CD14-positive monocyte (primary cell): ENCODE measurements around the gene SNRNP200. TPM values are rescaled to one million over a fixed set of nuclear protein-coding genes. Genes with fewer than 3 reads are reported as not detected.
A peak's percentile ranks its signal among the peaks of the same experiment; 100 is the strongest.

Source experiments
- DNase-seq, 3 donors: peaks; one replicate each; pipeline ENCODE4 v3.0.0-alpha.2; 2011 to 2022
- H2AFZ ChIP-seq: 2 replicates; pipeline ENCODE4 v1.6.0; 2012; ENCODE audit warnings: mild to moderate bottlenecking, low read depth, low read length, inconsistent platforms; ENCODE audit not compliant: insufficient read depth, poor library complexity, severe bottlenecking
- H3K27ac ChIP-seq, 2 donors: 1 replicate in 1 of 2; 2 replicates in 1 of 2; pipeline ENCODE4 v1.5.1; 2012 to 2013; ENCODE audit warnings: low read length in 2 of 2, control low read depth in 1 of 2, inconsistent platforms in 1 of 2, low read depth in 1 of 2, mild to moderate bottlenecking in 1 of 2
- H3K27me3 ChIP-seq, 2 donors: one replicate each; pipeline versions ENCODE4 v1.6.0 to v1.6.1; 2011 to 2013; ENCODE audit warnings: low read length in 2 of 2; ENCODE audit not compliant: control insufficient read depth in 2 of 2, insufficient read depth in 2 of 2
- H3K36me3 ChIP-seq, 2 donors: replicated peaks in 1 of 2; 1 replicate in 1 of 2; 2 replicates in 1 of 2; pipeline versions ENCODE4 v1.5.1 to v1.6.1; 2012 to 2013; ENCODE audit warnings: low read length in 2 of 2, control low read depth in 1 of 2, inconsistent platforms in 1 of 2, mild to moderate bottlenecking in 1 of 2; ENCODE audit not compliant: insufficient read depth in 2 of 2, control insufficient read depth in 1 of 2
- H3K4me1 ChIP-seq, 2 donors: 1 replicate in 1 of 2; 2 replicates in 1 of 2; pipeline versions ENCODE4 v1.5.1 to v1.6.1; 2012 to 2013; ENCODE audit warnings: low read length in 2 of 2, control low read depth in 1 of 2, inconsistent platforms in 1 of 2, mild to moderate bottlenecking in 1 of 2, moderate library complexity in 1 of 2; ENCODE audit not compliant: insufficient read depth in 2 of 2, control insufficient read depth in 1 of 2
- H3K4me2 ChIP-seq: replicated peaks from 2 replicates; pipeline ENCODE3; 2012; ENCODE audit warnings: low read length, moderate library complexity, mild to moderate bottlenecking; ENCODE audit not compliant: poor library complexity, severe bottlenecking; ENCODE audit errors: extremely low read depth
- H3K4me3 ChIP-seq, 3 experiments: fragments of 200-600 bp in 1 of 3; sonication (generic) in 1 of 3; replicated peaks in 1 of 3; 1 replicate in 2 of 3; 2 replicates in 1 of 3; pipeline ENCODE4 v1.5.1; 2011 to 2013; ENCODE audit warnings: low read length in 3 of 3, mild to moderate bottlenecking in 3 of 3, control low read depth in 2 of 3, low read depth in 2 of 3, inconsistent platforms in 1 of 3, moderate library complexity in 1 of 3
- H3K79me2 ChIP-seq: 2 replicates; pipeline ENCODE4 v1.6.0; 2012; ENCODE audit warnings: mild to moderate bottlenecking, control low read depth, inconsistent platforms, low read length, moderate library complexity; ENCODE audit not compliant: insufficient read depth
- H3K9ac ChIP-seq: 2 replicates; pipeline ENCODE4 v1.6.0; 2017; ENCODE audit warnings: low read length, mild to moderate bottlenecking; ENCODE audit not compliant: insufficient read depth, poor library complexity, severe bottlenecking
- H3K9me3 ChIP-seq, 2 donors: replicated peaks in 1 of 2; 1 replicate in 1 of 2; 2 replicates in 1 of 2; pipeline versions ENCODE4 v1.5.1 to v1.6.1; 2012 to 2013; ENCODE audit warnings: low read length in 2 of 2, control low read depth in 1 of 2; ENCODE audit not compliant: control insufficient read depth in 1 of 2, insufficient read depth in 1 of 2
- H4K20me1 ChIP-seq: 2 replicates; pipeline ENCODE4 v1.6.0; 2012; ENCODE audit warnings: mild to moderate bottlenecking, low read length, control low read depth, moderate library complexity; ENCODE audit not compliant: insufficient read depth
- H3K27ac Mint-ChIP-seq, 7 donors: one replicate each; pipeline ENCODE4 v1.8.0; 2020; ENCODE audit warnings: mild to moderate bottlenecking in 7 of 7, mixed read lengths in 7 of 7, moderate library complexity in 6 of 7, inconsistent platforms in 2 of 7
- H3K27me3 Mint-ChIP-seq, 3 donors: one replicate each; pipeline ENCODE4 v1.8.0; 2021 to 2022; ENCODE audit warnings: low read depth in 3 of 3, mild to moderate bottlenecking in 3 of 3, mixed read lengths in 3 of 3, moderate library complexity in 3 of 3, inconsistent platforms in 1 of 3
- H3K36me3 Mint-ChIP-seq, 2 donors: one replicate each; pipeline ENCODE4 v1.8.0; 2020; ENCODE audit warnings: mixed read lengths in 2 of 2, inconsistent platforms in 1 of 2, mild to moderate bottlenecking in 1 of 2
- H3K4me1 Mint-ChIP-seq: one replicate; pipeline ENCODE4 v1.8.0; 2020; ENCODE audit warnings: mild to moderate bottlenecking, mixed read lengths
- H3K4me3 Mint-ChIP-seq, 2 donors: one replicate each; pipeline ENCODE4 v1.8.0; 2020; ENCODE audit warnings: mild to moderate bottlenecking in 2 of 2, mixed read lengths in 2 of 2, moderate library complexity in 1 of 2
- H3K9me3 Mint-ChIP-seq, 7 donors: one replicate each; pipeline ENCODE4 v1.8.0; 2020 to 2022; ENCODE audit warnings: mixed read lengths in 7 of 7, mild to moderate bottlenecking in 6 of 7, moderate library complexity in 6 of 7, inconsistent platforms in 2 of 7
- CTCF ChIP-seq: fragments of 200-600 bp; IDR thresholded peaks from one replicate; pipeline ENCODE4 v1.8.0; 2022; ENCODE audit warnings: antibody characterized with exemption, mild to moderate bottlenecking
- WGBS: methylation state at CpG from one replicate; pipeline ENCODE4 v1.1.5; 2013; ENCODE audit warnings: missing lambda C conversion rate; ENCODE audit not compliant: insufficient coverage; 5-methylcytosine and 5-hydroxymethylcytosine counted together
- intact Hi-C, 2 donors: fragments of 100-400 bp; cut with micrococcal nuclease; formaldehyde crosslinking; loops; one replicate each; pipeline versions ENCODE4 v1.15.0 to v1.15.1; 2023
- polyA plus RNA-seq, 3 donors: library from polyadenylated mRNA; depleted of rRNA in 1 of 3; unstranded in 2 of 3; stranded (reverse) in 1 of 3; fragments of 300-500 nt in 2 of 3; fragments of >200 nt in 1 of 3; fragmentation: Illumina TruSeq in 2 of 3; gene quantifications; 1 replicate in 2 of 3; 2 replicates in 1 of 3; pipeline ENCODE4 v1.2.3, GENCODE V29; 2012 to 2021

The SNRNP200 gene
- polyA plus RNA-seq, 3 donors: 27.2 to 122 (median 36.1) TPM

GRCh38 chr2:96265349-96265839, 40.0 kb downstream of the SNRNP200 start:
- H3K27me3 ChIP-seq: no peaks in the 10 kb centered on the region
- no peaks in the 10 kb centered on the region for H3K9me3 Mint-ChIP-seq
- DNase-seq: peak in 1 of 3 donors; percentile 19
- peak overlapping the region; percentile 90 to 99 for H3K4me3 Mint-ChIP-seq
- peaks cover 0 to 3% (median 0%) of the 10 kb centered on the region in 3 donors for H3K27me3 Mint-ChIP-seq
- peaks cover 75% of the 10 kb centered on the region for H3K79me2 ChIP-seq
- peak overlapping the region; percentile 85 to 98 (median 93) for H3K27ac Mint-ChIP-seq
- WGBS: 0% methylated on average over 49 of the region's 49 CpGs
- H4K20me1 ChIP-seq: peaks cover 40% of the 10 kb centered on the region
- H3K4me2 ChIP-seq: peak overlapping the region; percentile 99
- H3K9ac ChIP-seq: peak overlapping the region; percentile 97
- H3K9me3 ChIP-seq: no peaks in the 10 kb centered on the region
- H3K36me3 Mint-ChIP-seq: peaks cover 60 to 75% of the 10 kb centered on the region in 2 donors
- H3K36me3 ChIP-seq: peaks cover 35 to 64% of the 10 kb centered on the region in 2 donors
- peaks cover 45 to 60% of the 10 kb centered on the region in 2 donors for H3K4me1 ChIP-seq
- H3K4me1 Mint-ChIP-seq: peaks cover 50% of the 10 kb centered on the region
- no peak for TF ChIP-seq CTCF
- intact Hi-C loops: loop anchor here (2.0 to 10.0 kb wide), 6 partner anchors 25 to 271 kb away; partner anchors contain the start of genes ANKRD36C (in 1 of the 2), DUSP2 (in 1 of the 2), SNRNP200 (in 1 of the 2) and STARD7 (in 1 of the 2)
- peak overlapping the region; percentile 88 to 97 for H3K27ac ChIP-seq
- H3K4me3 ChIP-seq: peak overlapping the region; percentile 95 to 98 (median 98)
- H2AFZ ChIP-seq: peak overlapping the region; percentile 92

- WGBS: 14% methylated on average over 28 of the region's 33 CpGs
- peaks cover 40% of the 10 kb centered on the region for H4K20me1 ChIP-seq
- H3K4me3 Mint-ChIP-seq: peak overlapping the region; percentile 90 to 96
- H3K4me2 ChIP-seq: peak overlapping the region; percentile 99
- peak in 2 of 3 donors; percentile 47 to 52 for DNase-seq
- peak overlapping the region; percentile 97 for H3K9ac ChIP-seq
- peaks cover 51 to 66% of the 10 kb centered on the region in 2 donors for H3K4me1 ChIP-seq
- no peaks in the 10 kb centered on the region for H3K9me3 ChIP-seq
- no peaks in the 10 kb centered on the region for H3K27me3 ChIP-seq
- intact Hi-C loops: loop anchor here (2.0 to 10.0 kb wide), 7 partner anchors 24 to 270 kb away; partner anchors contain the start of genes ANKRD36C (in 1 of the 2), DUSP2 (in 1 of the 2), SNRNP200 (in 1 of the 2) and STARD7 (in 1 of the 2)
- peak overlapping the region; percentile 92 for H2AFZ ChIP-seq
- peaks cover 33 to 62% of the 10 kb centered on the region in 2 donors for H3K36me3 ChIP-seq
- H3K4me3 ChIP-seq: peak overlapping the region; percentile 95 to 98 (median 98)
- H3K27ac Mint-ChIP-seq: peak overlapping the region; percentile 82 to 93 (median 87)
- peaks cover 81% of the 10 kb centered on the region for H3K79me2 ChIP-seq
- H3K27ac ChIP-seq: peak overlapping the region; percentile 41 to 97
- H3K27me3 Mint-ChIP-seq: peaks cover 0 to 3% (median 0%) of the 10 kb centered on the region in 3 donors
- no peaks in the 10 kb centered on the region for H3K9me3 Mint-ChIP-seq
- peak; percentile 51 for TF ChIP-seq CTCF
- H3K4me1 Mint-ChIP-seq: peaks cover 56% of the 10 kb centered on the region
- H3K36me3 Mint-ChIP-seq: peaks cover 63 to 74% of the 10 kb centered on the region in 2 donors
Observed at GRCh38 chr2:96264656-96265348, 40.5 kb downstream of the SNRNP200 start.
